Liver (tissue), 9 donors: Measurements from ENCODE around the gene SLIT1. TPM values are rescaled to one million over a fixed set of nuclear protein-coding genes. Genes with fewer than 3 reads are reported as not detected.

Experiments used
- DNase-seq: peaks from one replicate; pipeline ENCODE4 v3.0.0-alpha.2; 2017; ENCODE audit warnings: low spot score
- H3K27ac ChIP-seq, 2 donors: one replicate each; pipeline ENCODE4 v1.7.0; 2013; ENCODE audit warnings: inconsistent platforms in 2 of 2, low read length in 2 of 2, control low read depth in 1 of 2, low read depth in 1 of 2, mild to moderate bottlenecking in 1 of 2
- H3K27me3 ChIP-seq, 4 donors: one replicate each; pipeline versions ENCODE4 v1.6.1 to v1.7.0; 2013; ENCODE audit warnings: low read length in 3 of 4, inconsistent platforms in 1 of 4, mild to moderate bottlenecking in 1 of 4, moderate library complexity in 1 of 4; ENCODE audit not compliant: control insufficient read depth in 4 of 4, insufficient read depth in 4 of 4
- H3K36me3 ChIP-seq, 4 donors: one replicate each; pipeline versions ENCODE4 v1.6.1 to v1.7.0; 2013; ENCODE audit warnings: low read length in 3 of 4, mild to moderate bottlenecking in 3 of 4, low read depth in 1 of 4, moderate library complexity in 1 of 4; ENCODE audit not compliant: control insufficient read depth in 4 of 4, insufficient read depth in 3 of 4
- H3K4me1 ChIP-seq, 4 donors: one replicate each; pipeline versions ENCODE4 v1.6.1 to v1.7.0; 2013; ENCODE audit warnings: low read length in 3 of 4, mild to moderate bottlenecking in 3 of 4, moderate library complexity in 1 of 4; ENCODE audit not compliant: control insufficient read depth in 4 of 4, insufficient read depth in 4 of 4
- H3K4me3 ChIP-seq, 3 donors: one replicate each; pipeline versions ENCODE4 v1.6.1 to v1.7.0; 2013; ENCODE audit warnings: low read length in 3 of 3, control low read depth in 1 of 3, low read depth in 1 of 3, mild to moderate bottlenecking in 1 of 3
- H3K9ac ChIP-seq, 2 donors: one replicate each; pipeline ENCODE4 v1.7.0; 2013; ENCODE audit warnings: low read length in 2 of 2, mild to moderate bottlenecking in 2 of 2, moderate library complexity in 2 of 2, control low read depth in 1 of 2, low read depth in 1 of 2
- H3K9me3 ChIP-seq, 4 donors: one replicate each; pipeline versions ENCODE4 v1.6.1 to v1.7.0; 2013; ENCODE audit warnings: low read length in 3 of 4; ENCODE audit not compliant: control insufficient read depth in 4 of 4
- EGR1 ChIP-seq, 2 donors: IDR thresholded peaks; 2 replicates each; pipeline ENCODE4 v1.6.1; 2016 to 2018; ENCODE audit warnings: antibody characterized with exemption in 2 of 2, low read depth in 2 of 2
- FOXA1 ChIP-seq: IDR thresholded peaks from 2 replicates; pipeline ENCODE4 v1.6.1; 2016; ENCODE audit warnings: antibody characterized with exemption
- FOXA2 ChIP-seq: IDR thresholded peaks from 2 replicates; pipeline ENCODE4 v1.6.1; 2016; ENCODE audit warnings: antibody characterized with exemption
- GABPA ChIP-seq, 2 donors: IDR thresholded peaks in 1 of 2; conservative IDR thresholded peaks in 1 of 2; 2 replicates each; pipeline ENCODE4 v1.6.1; 2016; ENCODE audit warnings: antibody characterized with exemption in 2 of 2, mild to moderate bottlenecking in 1 of 2, moderate library complexity in 1 of 2
- HNF4A ChIP-seq, 2 donors: conservative IDR thresholded peaks; 2 replicates each; pipeline ENCODE4 v1.6.1; 2016; ENCODE audit warnings: antibody characterized with exemption in 2 of 2, mild to moderate bottlenecking in 2 of 2
- JUND ChIP-seq, 2 donors: IDR thresholded peaks; 2 replicates each; pipeline ENCODE4 v1.6.1; 2016; ENCODE audit warnings: antibody characterized with exemption in 2 of 2
- NR2F2 ChIP-seq: IDR thresholded peaks from 2 replicates; pipeline ENCODE4 v1.6.1; 2016; ENCODE audit warnings: antibody characterized with exemption
- RAD21 ChIP-seq, 2 donors: IDR thresholded peaks; 2 replicates each; pipeline ENCODE4 v1.6.1; 2016; ENCODE audit warnings: antibody characterized with exemption in 2 of 2, mild to moderate bottlenecking in 2 of 2
- RXRA ChIP-seq, 2 donors: IDR thresholded peaks; 2 replicates each; pipeline ENCODE4 v1.6.1; 2017 to 2018; ENCODE audit warnings: antibody characterized with exemption in 2 of 2, mild to moderate bottlenecking in 1 of 2
- TAF1 ChIP-seq: conservative IDR thresholded peaks from 2 replicates; pipeline ENCODE4 v1.6.1; 2016; ENCODE audit warnings: antibody characterized with exemption, mild to moderate bottlenecking
- YY1 ChIP-seq: IDR thresholded peaks from 2 replicates; pipeline ENCODE4 v1.6.1; 2016; ENCODE audit warnings: antibody characterized with exemption, mild to moderate bottlenecking
- WGBS: extraction: QIAGEN DNeasy Blood & Tissue Kit; methylation state at CpG from one replicate; pipeline ENCODE4 v1.1.7; 2013; 5-methylcytosine and 5-hydroxymethylcytosine counted together
- polyA plus RNA-seq, 2 donors: library from polyadenylated mRNA; stranded (reverse) in 1 of 2; unstranded in 1 of 2; fragments of 200-250 nt in 1 of 2; fragments of >200 nt in 1 of 2; fragmentation: Nextera tagmentation in 1 of 2; extraction: Ambion mirVana in 1 of 2; gene quantifications; one replicate each; pipeline versions ENCODE4 v1.2.1 to v1.2.3, GENCODE V29; 2013 to 2015
- total RNA-seq, 2 donors: library from RNA; depleted of rRNA; stranded (reverse); fragments of >200 nt; gene quantifications; one replicate each; pipeline ENCODE4 v1.2.3, GENCODE V29; 2014
- TF ChIP-seq, protein P1 (sequence below): IDR thresholded peaks from 2 replicates; pipeline ENCODE4 v1.6.1; 2016; ENCODE audit warnings: antibody characterized with exemption
- TF ChIP-seq, protein P2 (sequence below): fragments of 150-350 bp; IDR thresholded peaks from 2 replicates; pipeline ENCODE4 v1.5.1; 2017; ENCODE audit warnings: improper control_type of control experiment, low read depth, low read length; ENCODE audit not compliant: missing input control
- TF ChIP-seq, protein P3 (sequence below): IDR thresholded peaks from 2 replicates; pipeline ENCODE4 v1.6.1; 2016; ENCODE audit warnings: antibody characterized with exemption
- TF ChIP-seq, protein P4 (sequence below): IDR thresholded peaks from 2 replicates; pipeline ENCODE4 v1.6.1; 2016; ENCODE audit warnings: antibody characterized with exemption
- TF ChIP-seq, protein P5 (sequence below): IDR thresholded peaks from 2 replicates; pipeline ENCODE4 v1.6.1; 2016; ENCODE audit warnings: antibody characterized with exemption, mild to moderate bottlenecking
- donor health status: healthy.
- donor health status: healthy.
- donor health status: healthy.
- donor health status: healthy.
- donor health status: healthy.

The SLIT1 gene
- total and polyA plus RNA-seq, 4 donors: under 0.01 to 0.14 (median 0.06) TPM

DNA sequence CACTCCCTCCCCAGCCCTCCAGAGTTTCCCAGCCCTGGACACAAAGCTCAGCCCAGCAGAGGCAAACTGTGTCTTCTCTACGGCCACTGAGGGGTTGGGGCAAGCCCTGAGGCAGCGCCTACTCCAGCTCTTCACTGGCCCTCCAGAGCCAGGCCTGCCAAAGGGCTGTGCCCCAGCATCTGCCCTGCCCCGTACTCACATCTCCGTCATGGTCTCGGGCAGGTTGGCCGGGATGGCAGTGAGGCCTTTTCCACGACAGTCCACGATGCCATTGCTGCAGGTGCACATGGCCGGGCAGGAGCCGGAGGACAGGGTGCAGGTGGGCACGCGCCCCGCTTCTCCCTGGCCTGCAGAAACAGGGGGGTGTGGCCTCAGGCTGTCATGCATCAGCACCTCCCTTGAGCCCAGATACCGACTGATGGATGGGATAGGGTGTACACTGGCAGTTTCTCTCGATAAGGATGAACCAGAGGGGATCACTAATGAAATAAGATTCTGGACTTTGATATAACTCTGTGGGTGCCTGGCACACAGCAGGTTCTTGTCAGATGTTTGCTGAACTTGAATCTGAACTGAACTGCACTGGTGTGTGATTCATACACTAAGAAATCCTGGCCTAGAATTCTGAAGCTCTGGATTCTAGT is 125.2 kb downstream of the SLIT1 start:
- Histone ChIP-seq H3K9me3 (no peaks in the 10 kb centered on the region), H3K9ac (no peak overlapping the region), H3K27me3 (no peaks in the 10 kb centered on the region), H3K4me3 (no peak overlapping the region), H3K36me3 (no peaks in the 10 kb centered on the region), H3K4me1 (no peaks in the 10 kb centered on the region), H3K27ac (no peak overlapping the region)
- no peak for DNase-seq
- WGBS: 92% methylated on average over 15 of the region's 15 CpGs
- TF ChIP-seq, protein P1, sequence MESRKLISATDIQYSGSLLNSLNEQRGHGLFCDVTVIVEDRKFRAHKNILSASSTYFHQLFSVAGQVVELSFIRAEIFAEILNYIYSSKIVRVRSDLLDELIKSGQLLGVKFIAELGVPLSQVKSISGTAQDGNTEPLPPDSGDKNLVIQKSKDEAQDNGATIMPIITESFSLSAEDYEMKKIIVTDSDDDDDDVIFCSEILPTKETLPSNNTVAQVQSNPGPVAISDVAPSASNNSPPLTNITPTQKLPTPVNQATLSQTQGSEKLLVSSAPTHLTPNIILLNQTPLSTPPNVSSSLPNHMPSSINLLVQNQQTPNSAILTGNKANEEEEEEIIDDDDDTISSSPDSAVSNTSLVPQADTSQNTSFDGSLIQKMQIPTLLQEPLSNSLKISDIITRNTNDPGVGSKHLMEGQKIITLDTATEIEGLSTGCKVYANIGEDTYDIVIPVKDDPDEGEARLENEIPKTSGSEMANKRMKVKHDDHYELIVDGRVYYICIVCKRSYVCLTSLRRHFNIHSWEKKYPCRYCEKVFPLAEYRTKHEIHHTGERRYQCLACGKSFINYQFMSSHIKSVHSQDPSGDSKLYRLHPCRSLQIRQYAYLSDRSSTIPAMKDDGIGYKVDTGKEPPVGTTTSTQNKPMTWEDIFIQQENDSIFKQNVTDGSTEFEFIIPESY: no peak
- TF ChIP-seq RXRA (IDR thresholded peaks at IDR 0.05) (no peak), YY1 (no peak), NR2F2 (no peak), RAD21 (IDR thresholded peaks at IDR 0.05) (no peak), EGR1 (IDR thresholded peaks at IDR 0.05; ENCODE audit: low read depth in 2 of 2) (no peak)

DNA sequence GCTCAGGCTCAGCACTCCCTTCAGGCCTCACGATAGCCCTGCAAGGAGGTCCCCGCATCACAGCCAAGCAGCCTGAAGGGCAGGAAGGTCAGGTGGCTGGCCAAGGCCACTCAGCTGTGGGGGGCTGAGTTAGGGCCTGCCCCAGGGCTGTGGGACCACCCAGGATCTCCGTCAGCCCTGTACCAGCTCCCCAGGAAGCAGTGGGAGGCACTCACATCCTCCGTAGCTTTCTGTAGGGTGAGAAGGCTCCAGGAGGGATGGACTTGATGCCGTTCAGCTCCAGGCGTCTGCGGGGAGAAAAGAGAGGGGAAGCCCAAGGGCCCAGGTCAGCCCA is 125.9 kb downstream of the SLIT1 start:
- no peak overlapping the region for H3K27ac ChIP-seq
- H3K27me3 ChIP-seq: no peaks in the 10 kb centered on the region
- H3K4me3 ChIP-seq: no peak overlapping the region
- H3K4me1 ChIP-seq: no peaks in the 10 kb centered on the region
- 76% methylated on average over 7 of the region's 7 CpGs for WGBS
- TF ChIP-seq, protein P2, sequence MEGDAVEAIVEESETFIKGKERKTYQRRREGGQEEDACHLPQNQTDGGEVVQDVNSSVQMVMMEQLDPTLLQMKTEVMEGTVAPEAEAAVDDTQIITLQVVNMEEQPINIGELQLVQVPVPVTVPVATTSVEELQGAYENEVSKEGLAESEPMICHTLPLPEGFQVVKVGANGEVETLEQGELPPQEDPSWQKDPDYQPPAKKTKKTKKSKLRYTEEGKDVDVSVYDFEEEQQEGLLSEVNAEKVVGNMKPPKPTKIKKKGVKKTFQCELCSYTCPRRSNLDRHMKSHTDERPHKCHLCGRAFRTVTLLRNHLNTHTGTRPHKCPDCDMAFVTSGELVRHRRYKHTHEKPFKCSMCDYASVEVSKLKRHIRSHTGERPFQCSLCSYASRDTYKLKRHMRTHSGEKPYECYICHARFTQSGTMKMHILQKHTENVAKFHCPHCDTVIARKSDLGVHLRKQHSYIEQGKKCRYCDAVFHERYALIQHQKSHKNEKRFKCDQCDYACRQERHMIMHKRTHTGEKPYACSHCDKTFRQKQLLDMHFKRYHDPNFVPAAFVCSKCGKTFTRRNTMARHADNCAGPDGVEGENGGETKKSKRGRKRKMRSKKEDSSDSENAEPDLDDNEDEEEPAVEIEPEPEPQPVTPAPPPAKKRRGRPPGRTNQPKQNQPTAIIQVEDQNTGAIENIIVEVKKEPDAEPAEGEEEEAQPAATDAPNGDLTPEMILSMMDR: no peak
- TF ChIP-seq JUND (IDR thresholded peaks at IDR 0.05): no peak
- TF ChIP-seq, protein P3, sequence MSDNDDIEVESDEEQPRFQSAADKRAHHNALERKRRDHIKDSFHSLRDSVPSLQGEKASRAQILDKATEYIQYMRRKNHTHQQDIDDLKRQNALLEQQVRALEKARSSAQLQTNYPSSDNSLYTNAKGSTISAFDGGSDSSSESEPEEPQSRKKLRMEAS: no peak
- TF ChIP-seq FOXA1: no peak
- TF ChIP-seq YY1: no peak
- no peak for TF ChIP-seq GABPA (IDR thresholded peaks at IDR 0.05 in 1 of 2, conservative IDR thresholded peaks at IDR 0.05 in 1 of 2)
- TF ChIP-seq FOXA2: no peak
- TF ChIP-seq, protein P4, sequence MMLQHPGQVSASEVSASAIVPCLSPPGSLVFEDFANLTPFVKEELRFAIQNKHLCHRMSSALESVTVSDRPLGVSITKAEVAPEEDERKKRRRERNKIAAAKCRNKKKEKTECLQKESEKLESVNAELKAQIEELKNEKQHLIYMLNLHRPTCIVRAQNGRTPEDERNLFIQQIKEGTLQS: no peak
- no peak for TF ChIP-seq RXRA (IDR thresholded peaks at IDR 0.05)
- TF ChIP-seq, protein P5, sequence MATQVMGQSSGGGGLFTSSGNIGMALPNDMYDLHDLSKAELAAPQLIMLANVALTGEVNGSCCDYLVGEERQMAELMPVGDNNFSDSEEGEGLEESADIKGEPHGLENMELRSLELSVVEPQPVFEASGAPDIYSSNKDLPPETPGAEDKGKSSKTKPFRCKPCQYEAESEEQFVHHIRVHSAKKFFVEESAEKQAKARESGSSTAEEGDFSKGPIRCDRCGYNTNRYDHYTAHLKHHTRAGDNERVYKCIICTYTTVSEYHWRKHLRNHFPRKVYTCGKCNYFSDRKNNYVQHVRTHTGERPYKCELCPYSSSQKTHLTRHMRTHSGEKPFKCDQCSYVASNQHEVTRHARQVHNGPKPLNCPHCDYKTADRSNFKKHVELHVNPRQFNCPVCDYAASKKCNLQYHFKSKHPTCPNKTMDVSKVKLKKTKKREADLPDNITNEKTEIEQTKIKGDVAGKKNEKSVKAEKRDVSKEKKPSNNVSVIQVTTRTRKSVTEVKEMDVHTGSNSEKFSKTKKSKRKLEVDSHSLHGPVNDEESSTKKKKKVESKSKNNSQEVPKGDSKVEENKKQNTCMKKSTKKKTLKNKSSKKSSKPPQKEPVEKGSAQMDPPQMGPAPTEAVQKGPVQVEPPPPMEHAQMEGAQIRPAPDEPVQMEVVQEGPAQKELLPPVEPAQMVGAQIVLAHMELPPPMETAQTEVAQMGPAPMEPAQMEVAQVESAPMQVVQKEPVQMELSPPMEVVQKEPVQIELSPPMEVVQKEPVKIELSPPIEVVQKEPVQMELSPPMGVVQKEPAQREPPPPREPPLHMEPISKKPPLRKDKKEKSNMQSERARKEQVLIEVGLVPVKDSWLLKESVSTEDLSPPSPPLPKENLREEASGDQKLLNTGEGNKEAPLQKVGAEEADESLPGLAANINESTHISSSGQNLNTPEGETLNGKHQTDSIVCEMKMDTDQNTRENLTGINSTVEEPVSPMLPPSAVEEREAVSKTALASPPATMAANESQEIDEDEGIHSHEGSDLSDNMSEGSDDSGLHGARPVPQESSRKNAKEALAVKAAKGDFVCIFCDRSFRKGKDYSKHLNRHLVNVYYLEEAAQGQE: no peak
- no peak for TF ChIP-seq EGR1 (IDR thresholded peaks at IDR 0.05; ENCODE audit: low read depth in 2 of 2)
- no peak for TF ChIP-seq TAF1
- TF ChIP-seq HNF4A (conservative IDR thresholded peaks at IDR 0.05): no peak
- TF ChIP-seq RAD21 (IDR thresholded peaks at IDR 0.05): no peak
- H3K9ac ChIP-seq: no peak overlapping the region
- H3K36me3 ChIP-seq: no peaks in the 10 kb centered on the region
- DNase-seq: no peak
- H3K9me3 ChIP-seq: no peaks in the 10 kb centered on the region
